SU-DHL-6 (cell line): ENCODE measurements around the gene TADA1.

Experiments
- CTCF ChIP-seq: fragments of 200-600 bp; sonication (generic); IDR thresholded peaks from one replicate; pipeline ENCODE4 v1.5.1; 2017; ENCODE audit warnings: antibody characterized with exemption, mild to moderate bottlenecking, low read length, moderate library complexity; ENCODE audit not compliant: insufficient read depth, poor library complexity, severe bottlenecking
- EZH2phosphoT487 ChIP-seq: fragments of 200-600 bp; sonication (generic), shearing (Covaris generic); conservative IDR thresholded peaks from 2 replicates; pipeline ENCODE4 v1.6.1; 2018; ENCODE audit warnings: mild to moderate bottlenecking, antibody characterized with exemption, low read length, moderate library complexity, mixed read lengths

- TF ChIP-seq CTCF (no peak), EZH2phosphoT487 (no peak)
Measured at GRCh38 chr1:166870584-166870983, 5.5 kb downstream of the TADA1 start.
